ENCODE data around the gene EEIG1. TPM values are rescaled to one million over a fixed set of nuclear protein-coding genes. Genes with fewer than 3 reads are reported as not detected.

EEIG1 gene
- total RNA-seq, 1 donor: 49.1 TPM

DNA sequence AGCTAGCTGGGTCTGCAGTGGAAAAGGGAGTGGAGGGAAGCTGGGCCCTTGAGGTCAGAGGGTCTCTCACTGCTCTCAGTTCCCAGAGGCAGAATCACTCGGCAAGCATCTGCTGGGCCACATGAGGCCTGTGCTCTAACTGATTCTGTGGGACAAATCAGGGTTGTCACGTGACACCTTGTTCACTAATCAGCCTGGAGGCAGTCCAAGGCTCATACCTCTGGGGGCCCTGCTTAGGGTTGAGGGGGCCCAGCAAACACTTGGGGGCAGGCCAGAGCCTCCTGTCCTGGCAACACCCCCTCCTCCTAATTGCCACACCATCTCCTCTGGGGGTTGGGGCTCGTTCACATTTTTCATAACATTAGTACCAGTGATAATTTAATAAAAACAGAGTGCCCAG lies 34.1 kb downstream of the EEIG1 start:
- H3K4me1 ChIP-seq (ENCODE audit: insufficient read depth, low read length): peaks cover 21% of the 10 kb centered on the region
- no peaks in the 10 kb centered on the region for H3K27me3 ChIP-seq (ENCODE audit: insufficient read depth, low read length)
- no peak overlapping the region for H3K4me3 ChIP-seq (ENCODE audit: low read length)
- no peaks in the 10 kb centered on the region for H3K9me3 ChIP-seq (ENCODE audit: low read depth, low read length)

DNA sequence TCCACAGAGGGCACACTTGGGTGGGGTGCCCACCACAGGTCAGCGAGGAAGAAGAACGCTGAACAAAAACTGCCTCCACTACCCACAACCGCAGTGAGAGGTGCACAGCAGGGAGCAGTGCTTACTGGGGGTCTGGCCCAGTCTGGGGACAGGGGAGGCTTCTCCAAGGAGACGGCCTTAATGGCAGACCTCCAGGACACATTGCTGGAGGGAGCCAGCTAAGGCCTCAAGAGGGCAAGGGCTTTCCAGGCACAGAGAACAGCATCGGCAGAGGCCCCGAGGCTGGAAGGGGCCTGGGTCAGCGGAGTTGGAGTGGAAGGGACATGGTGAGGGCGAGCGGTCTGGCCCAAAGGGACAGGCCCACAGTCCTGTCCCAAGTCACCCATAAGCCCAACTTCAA lies 34.8 kb downstream of the EEIG1 start:
- Histone ChIP-seq H3K4me1 (ENCODE audit: insufficient read depth, low read length) (peaks cover 21% of the 10 kb centered on the region), H3K4me3 (ENCODE audit: low read length) (no peak overlapping the region), H3K9me3 (ENCODE audit: low read depth, low read length) (no peaks in the 10 kb centered on the region), H3K27me3 (ENCODE audit: insufficient read depth, low read length) (no peaks in the 10 kb centered on the region)

DNA sequence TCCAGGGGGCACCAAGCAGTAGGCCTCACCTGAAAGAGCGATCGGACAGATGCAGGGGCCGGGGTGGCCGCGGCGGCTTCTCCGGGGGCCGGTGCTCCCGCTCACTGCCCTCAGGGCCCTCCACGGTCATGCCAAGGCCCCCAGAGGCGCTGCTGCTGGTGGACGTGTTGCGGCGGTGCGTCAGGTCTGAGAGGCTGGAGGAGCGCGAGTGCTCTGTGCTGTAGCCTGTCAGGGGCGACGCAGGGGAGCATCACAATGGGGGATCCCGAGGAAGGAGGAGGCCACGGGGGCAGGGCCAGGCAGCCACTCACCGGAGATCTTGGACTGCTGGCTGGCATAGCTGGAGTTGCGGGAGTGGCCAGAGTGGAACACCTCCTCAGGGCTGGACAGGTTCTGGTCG lies 35.5 kb downstream of the EEIG1 start:
- H3K27me3 ChIP-seq (ENCODE audit: insufficient read depth, low read length): no peaks in the 10 kb centered on the region
- H3K4me1 ChIP-seq (ENCODE audit: insufficient read depth, low read length): peaks cover 21% of the 10 kb centered on the region
- no peaks in the 10 kb centered on the region for H3K9me3 ChIP-seq (ENCODE audit: low read depth, low read length)
- H3K4me3 ChIP-seq (ENCODE audit: low read length): no peak overlapping the region

DNA sequence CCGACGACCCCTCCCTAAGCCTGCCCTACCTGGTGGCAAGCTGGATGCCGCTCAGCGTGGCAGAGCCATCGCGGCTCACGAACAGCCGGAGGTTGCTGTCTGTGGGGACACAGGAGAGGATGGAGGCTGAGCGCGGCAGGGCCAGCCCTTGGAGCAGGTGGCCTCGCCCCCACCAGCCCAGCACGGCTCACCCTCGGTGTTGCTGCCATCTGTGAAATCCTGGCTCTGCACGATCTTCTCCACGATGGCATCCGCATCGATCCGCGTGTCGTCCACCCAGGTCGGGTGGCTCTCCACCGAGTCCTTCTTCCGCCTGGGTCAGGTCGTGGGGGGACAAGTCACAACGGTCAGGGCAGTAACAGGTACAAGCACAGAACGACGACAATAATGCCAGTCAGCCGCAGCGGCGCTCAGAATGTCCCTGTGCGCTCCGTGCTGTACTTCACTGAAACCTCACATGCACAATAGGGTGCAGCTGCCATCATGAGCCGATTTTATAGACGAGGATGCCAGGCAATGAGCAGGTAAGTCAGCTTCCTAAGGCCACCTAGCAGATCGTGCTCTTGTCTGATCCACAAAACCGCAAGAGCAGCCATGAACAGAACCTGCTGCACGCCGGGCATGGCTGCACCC lies 36.1 kb downstream of the EEIG1 start:
- Histone ChIP-seq H3K4me3 (ENCODE audit: low read length) (no peak overlapping the region), H3K4me1 (ENCODE audit: insufficient read depth, low read length) (peaks cover 18% of the 10 kb centered on the region), H3K27me3 (ENCODE audit: insufficient read depth, low read length) (no peaks in the 10 kb centered on the region), H3K9me3 (ENCODE audit: low read depth, low read length) (no peaks in the 10 kb centered on the region)

DNA sequence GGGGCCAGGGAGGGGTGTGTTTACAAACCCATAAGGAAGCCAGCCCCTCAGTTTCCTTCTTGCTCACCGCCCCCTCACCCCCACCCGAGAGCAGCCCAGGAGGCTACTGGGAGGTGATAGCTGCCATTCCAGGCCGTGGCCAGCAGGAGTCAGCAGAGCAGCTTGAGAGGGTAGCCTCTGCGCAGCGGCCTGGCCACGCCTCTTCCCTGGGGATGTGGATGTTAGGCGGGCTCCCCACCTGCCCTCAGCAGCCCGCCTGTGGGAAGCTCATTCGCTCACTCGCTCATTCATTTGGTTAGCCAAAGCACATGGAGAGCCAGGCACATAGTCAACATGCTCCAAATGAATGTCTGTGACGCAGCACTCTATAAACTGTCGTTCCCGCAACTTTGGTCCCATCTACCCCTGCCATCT lies 37.1 kb downstream of the EEIG1 start:
- no peak overlapping the region for H3K4me3 ChIP-seq (ENCODE audit: low read length)
- H3K9me3 ChIP-seq (ENCODE audit: low read depth, low read length): no peaks in the 10 kb centered on the region
- H3K27me3 ChIP-seq (ENCODE audit: insufficient read depth, low read length): no peaks in the 10 kb centered on the region
- peaks cover 13% of the 10 kb centered on the region for H3K4me1 ChIP-seq (ENCODE audit: insufficient read depth, low read length)

DNA sequence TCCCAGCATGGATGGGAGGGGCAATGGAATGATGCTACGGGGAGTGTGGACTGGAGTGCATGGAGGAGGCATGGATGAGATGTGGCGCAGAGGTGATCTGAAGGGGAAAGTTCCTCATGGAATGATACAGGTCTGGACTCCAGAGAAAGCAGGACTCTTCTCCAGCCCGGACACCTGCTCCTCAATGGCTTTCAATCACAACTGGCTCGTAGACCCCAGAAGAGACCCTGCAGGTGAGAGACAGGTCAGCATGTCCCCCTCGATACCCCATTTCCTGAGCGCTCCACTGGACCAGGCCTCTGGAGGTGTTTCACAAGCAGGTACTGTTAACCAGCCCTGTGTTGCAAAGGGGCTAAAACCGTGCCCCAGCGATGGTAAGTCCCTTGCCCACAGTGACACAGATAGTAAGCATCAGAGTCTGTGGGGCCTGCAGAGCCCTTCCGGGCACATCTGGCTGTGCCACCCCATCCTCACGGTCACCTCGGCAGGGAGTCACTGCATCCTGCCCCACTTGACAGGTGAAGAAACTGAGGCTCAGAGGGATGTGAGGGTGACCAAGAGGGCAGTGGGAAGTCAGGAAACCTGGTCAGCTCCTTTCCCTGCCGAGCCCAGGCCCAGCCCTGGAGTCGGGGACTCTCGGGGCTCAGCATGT lies 37.7 kb downstream of the EEIG1 start:
- Histone ChIP-seq H3K4me1 (ENCODE audit: insufficient read depth, low read length) (peaks cover 15% of the 10 kb centered on the region), H3K4me3 (ENCODE audit: low read length) (no peak overlapping the region), H3K27me3 (ENCODE audit: insufficient read depth, low read length) (no peaks in the 10 kb centered on the region), H3K9me3 (ENCODE audit: low read depth, low read length) (no peaks in the 10 kb centered on the region)

DNA sequence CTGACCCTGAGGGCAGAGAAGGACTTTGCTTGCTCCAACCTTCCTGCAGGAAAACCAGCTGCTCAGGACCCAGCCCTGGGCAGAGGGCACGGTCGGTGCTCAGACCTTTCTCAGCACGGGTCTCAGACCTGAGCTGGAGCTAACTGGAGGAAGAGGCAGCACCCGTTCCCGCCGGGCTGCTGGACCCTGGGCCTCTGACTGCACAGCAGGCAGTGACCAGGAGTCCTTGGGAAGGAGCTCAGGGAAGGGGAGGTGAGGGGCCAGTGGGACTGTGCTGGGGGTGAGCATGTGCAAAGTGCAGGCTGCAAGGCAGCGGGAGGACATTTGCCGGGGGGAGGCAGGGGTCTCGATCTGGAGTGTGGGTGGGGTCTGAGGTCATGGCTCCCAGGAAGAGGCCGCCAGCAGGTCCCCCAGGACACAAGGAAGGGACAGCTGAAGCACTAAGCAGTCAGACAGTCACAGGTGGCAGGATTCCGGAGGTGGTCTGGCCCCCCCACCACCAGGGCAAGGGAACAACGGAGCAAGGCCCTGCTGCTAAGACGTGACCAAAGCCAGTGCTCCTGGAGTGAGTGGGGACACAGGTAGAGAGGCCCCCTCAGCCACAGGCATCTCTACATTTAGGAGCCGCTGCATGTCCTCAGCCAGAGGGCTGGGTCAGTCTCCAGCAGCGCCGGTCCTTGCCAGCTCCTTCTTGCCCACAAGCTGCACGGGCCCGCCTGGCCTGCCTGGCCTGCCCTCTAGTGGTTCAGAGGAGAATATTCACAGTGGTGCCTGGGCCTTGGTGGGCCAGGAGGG lies 38.4 kb downstream of the EEIG1 start:
- H3K27me3 ChIP-seq (ENCODE audit: insufficient read depth, low read length): no peaks in the 10 kb centered on the region
- no peak overlapping the region for H3K4me3 ChIP-seq (ENCODE audit: low read length)
- H3K9me3 ChIP-seq (ENCODE audit: low read depth, low read length): no peaks in the 10 kb centered on the region
- peaks cover 19% of the 10 kb centered on the region for H3K4me1 ChIP-seq (ENCODE audit: insufficient read depth, low read length)

DNA sequence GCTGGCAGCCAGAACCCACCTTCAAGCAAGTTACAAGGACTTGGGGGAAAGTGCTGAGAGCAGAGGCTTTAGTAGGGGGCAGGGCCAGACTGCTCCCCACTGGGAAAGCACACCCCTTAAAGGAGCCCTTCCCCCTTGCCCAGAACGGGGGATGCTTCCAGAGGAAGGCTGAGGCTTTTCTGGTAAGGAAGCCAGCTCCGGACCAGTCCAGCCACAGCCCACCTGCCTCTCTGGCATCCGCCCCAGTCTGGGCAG lies 38.9 kb downstream of the EEIG1 start:
- no peak overlapping the region for H3K4me3 ChIP-seq (ENCODE audit: low read length)
- no peaks in the 10 kb centered on the region for H3K9me3 ChIP-seq (ENCODE audit: low read depth, low read length)
- H3K4me1 ChIP-seq (ENCODE audit: insufficient read depth, low read length): peaks cover 24% of the 10 kb centered on the region
- H3K27me3 ChIP-seq (ENCODE audit: insufficient read depth, low read length): no peaks in the 10 kb centered on the region

DNA sequence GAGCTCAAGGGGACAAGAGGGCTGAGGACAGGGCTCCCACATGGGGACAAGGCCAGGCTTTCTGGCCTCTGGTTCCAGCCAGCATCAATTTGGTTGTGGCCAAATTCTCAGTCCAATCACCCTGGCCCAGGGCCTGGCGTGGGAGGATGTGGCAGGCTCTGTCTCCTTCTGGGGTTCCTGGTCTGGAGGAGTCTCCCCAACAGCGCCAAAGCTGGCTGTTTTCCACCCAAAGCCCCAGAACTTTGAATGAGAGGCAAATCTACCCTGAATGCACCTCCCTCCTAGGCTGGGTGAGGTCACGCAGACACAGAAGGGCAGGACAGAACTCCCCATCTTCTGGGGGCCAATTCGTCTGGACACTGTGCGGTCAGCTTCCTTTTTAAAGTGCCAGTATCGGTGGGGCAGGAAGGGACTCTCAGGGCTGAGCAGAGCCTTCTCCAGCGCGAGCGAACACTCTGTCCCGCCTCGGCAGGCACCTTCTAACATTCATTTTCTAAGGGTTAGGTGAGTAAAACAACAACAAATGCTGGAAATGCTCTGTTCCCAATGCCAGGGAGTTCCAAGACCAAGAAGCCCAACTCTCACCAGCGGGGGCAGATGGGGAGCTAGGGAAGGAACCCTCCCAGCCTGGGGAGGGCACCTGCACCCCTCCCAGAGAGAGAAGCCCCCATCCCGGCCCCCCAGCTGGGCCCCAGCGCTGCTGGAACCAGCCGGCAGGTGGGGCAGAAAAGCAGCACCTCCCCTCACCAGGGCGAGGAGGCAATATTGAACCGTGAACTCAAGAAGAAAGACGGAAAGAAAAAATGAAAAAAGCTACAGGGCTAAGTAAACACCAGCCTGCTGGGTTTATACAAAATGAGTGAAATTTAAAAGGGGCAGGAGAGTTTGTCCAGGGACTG lies 39.5 kb downstream of the EEIG1 start:
- Histone ChIP-seq H3K4me3 (ENCODE audit: low read length) (no peak overlapping the region), H3K9me3 (ENCODE audit: low read depth, low read length) (no peaks in the 10 kb centered on the region), H3K4me1 (ENCODE audit: insufficient read depth, low read length) (peaks cover 30% of the 10 kb centered on the region), H3K27me3 (ENCODE audit: insufficient read depth, low read length) (no peaks in the 10 kb centered on the region)

DNA sequence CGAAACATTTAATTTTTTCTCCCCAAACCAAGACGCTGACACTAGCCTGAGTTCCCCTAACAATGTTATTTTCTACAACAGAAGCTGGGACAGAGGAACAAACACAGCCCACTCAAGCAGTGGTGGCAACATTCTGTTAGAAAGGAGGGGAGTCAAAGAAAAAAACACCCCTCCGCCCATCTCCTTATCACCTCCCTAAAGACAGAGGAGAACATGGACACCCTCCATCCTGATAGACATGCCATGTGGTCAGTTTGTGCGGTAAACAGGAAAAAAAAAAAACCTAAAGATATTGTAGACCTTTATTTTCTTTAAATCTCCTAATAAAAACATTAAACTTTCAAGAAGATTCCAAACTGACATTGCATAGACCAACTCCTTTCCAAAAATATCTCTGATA lies 40.2 kb downstream of the EEIG1 start:
- no peaks in the 10 kb centered on the region for H3K9me3 ChIP-seq (ENCODE audit: low read depth, low read length)
- no peak overlapping the region for H3K4me3 ChIP-seq (ENCODE audit: low read length)
- H3K4me1 ChIP-seq (ENCODE audit: insufficient read depth, low read length): peaks cover 37% of the 10 kb centered on the region
- H3K27me3 ChIP-seq (ENCODE audit: insufficient read depth, low read length): no peaks in the 10 kb centered on the region

DNA sequence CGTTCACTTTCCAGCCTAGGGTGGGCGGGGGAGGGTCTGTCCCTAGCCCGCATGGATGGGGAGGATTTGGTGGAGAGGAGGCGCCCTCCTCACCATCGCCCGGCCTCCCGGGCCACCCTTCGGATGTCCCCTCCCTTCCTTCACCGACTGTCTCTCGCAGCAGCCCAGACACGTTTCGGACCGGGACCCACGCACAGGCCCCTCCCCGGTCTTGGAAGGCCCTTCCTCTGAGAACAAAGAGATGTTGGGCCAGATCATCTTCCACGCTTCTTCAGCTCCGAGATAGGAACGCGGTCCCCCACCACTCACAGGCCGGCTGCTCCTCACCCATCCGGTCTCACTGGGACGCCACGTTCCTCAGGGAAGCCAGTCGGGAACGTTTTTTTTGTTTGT lies 42.5 kb downstream of the EEIG1 start:
- Histone ChIP-seq H3K4me3 (ENCODE audit: low read length) (no peak overlapping the region), H3K9me3 (ENCODE audit: low read depth, low read length) (no peaks in the 10 kb centered on the region), H3K27me3 (ENCODE audit: insufficient read depth, low read length) (no peaks in the 10 kb centered on the region), H3K4me1 (ENCODE audit: insufficient read depth, low read length) (peaks cover 33% of the 10 kb centered on the region)

DNA sequence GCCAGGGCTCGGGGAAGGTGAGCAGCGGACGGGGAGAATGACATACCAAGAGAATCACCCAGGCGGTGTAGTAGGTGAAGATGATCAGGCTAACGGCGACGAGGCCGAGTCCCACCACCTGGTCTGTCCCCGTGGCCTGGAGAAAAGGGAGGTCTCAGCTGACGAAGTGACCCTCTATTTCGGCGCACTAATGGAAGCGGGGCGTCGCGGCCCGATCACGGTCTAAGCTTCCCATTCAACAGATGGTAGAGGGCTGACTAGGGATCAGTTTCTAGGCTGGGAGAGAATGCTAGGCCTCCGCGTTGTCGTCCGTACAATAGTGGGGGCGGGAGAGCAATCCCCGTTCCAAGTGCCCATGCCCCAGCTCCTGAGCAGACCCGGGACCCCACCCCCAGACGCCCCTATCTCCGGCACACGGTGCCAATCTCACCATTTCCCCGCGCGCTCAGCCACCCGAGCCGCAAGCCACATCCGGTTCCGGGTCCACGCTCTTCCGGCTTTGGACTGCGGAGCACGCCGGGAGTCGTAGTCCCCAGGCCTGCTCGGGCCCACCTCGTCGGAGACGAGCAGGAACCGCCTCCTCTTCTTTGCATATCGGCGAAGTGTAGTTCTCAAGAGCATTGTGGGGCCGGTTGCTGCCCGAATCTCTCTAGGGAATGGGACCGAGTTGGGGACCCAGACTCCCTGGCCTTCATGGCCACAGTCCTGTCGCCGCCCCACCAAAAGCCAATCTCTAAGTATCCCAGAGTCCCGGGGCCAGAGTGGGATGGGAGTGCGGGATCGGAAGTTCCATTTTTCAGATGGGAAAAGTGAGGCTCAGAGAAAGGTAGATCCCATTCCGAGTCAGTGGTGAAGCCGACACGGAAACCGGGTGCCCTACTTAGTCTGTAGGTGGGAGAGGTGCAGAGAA lies 43.1 kb downstream of the EEIG1 start, which contains the start of gene DPM2:
TSS of gene DPM2 (minus strand) at position 467 of the 910 bp plus-strand sequence. CDS start at position 433, 34 bp downstream.
- Histone ChIP-seq H3K4me1 (ENCODE audit: insufficient read depth, low read length) (peaks cover 30% of the 10 kb centered on the region), H3K9me3 (ENCODE audit: low read depth, low read length) (no peaks in the 10 kb centered on the region), H3K4me3 (ENCODE audit: low read length) (peak within 1 kb of the TSS; percentile 61), H3K27me3 (ENCODE audit: insufficient read depth, low read length) (no peaks in the 10 kb centered on the region)

DNA sequence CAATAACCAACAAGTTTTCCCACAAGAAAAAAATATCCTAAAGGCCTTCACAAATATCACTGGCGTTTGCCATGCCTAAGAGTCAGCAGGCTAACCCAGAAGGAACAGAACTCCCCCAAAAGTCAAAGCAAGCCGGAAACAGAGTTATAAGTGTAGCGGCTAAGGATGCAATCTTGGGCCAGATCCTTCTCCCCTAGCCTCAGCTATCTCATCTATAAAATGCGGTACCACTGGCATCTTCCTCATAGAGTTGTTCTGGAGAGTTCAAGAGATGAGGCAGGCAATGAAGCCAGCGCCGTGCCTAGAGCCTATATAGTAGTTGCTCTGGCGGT lies 43.8 kb downstream of the EEIG1 start:
- Histone ChIP-seq H3K27me3 (ENCODE audit: insufficient read depth, low read length) (no peaks in the 10 kb centered on the region), H3K4me1 (ENCODE audit: insufficient read depth, low read length) (peaks cover 30% of the 10 kb centered on the region), H3K9me3 (ENCODE audit: low read depth, low read length) (no peaks in the 10 kb centered on the region), H3K4me3 (ENCODE audit: low read length) (peak overlapping the region; percentile 61)

DNA sequence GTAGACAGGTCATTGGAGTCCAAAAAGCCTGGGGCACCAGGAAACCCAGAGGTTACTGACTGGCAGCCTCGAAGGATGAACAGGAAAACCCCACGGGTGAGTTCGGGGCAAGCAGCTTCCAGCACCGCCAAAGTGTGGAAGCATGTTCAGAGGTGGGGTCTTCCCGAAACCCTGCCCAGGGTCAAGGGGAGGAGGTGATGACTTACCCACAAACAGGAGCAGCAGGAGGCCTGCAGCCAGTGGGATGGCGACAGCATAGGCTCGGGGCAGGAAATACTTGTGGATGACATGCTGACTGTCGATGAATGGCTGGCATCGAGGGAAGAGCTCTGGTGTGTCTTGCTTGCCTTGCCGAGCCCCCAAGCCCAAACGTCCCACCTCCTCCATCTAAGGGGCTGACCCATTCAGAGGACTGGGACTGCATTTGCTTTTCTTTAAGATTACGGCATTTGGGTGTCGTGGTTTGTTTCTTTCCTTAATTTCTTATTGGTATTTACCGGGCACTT lies 44.4 kb downstream of the EEIG1 start:
- Histone ChIP-seq H3K27me3 (ENCODE audit: insufficient read depth, low read length) (no peaks in the 10 kb centered on the region), H3K4me3 (ENCODE audit: low read length) (no peak overlapping the region), H3K4me1 (ENCODE audit: insufficient read depth, low read length) (peaks cover 32% of the 10 kb centered on the region), H3K9me3 (ENCODE audit: low read depth, low read length) (no peaks in the 10 kb centered on the region)
